Breast epithelium (tissue), 3 donors: Measurements from ENCODE around the gene RNPS1.

Experiments
- CTCF ChIP-seq, 3 donors: fragments of 450-650 bp; IDR thresholded peaks; one replicate each; pipeline ENCODE4 v1.5.1; 2016 to 2017; ENCODE audit warnings: antibody characterized with exemption in 3 of 3, mild to moderate bottlenecking in 3 of 3, moderate library complexity in 3 of 3
- POLR2A ChIP-seq: fragments of 450-650 bp; IDR thresholded peaks from one replicate; pipeline ENCODE4 v1.6.1; 2016; ENCODE audit warnings: antibody characterized with exemption, mild to moderate bottlenecking, moderate library complexity
- POLR2AphosphoS5 ChIP-seq, 3 donors: sonication (generic); formaldehyde crosslinking; IDR thresholded peaks; one replicate each; pipeline ENCODE4 v1.6.1; 2017; ENCODE audit warnings: antibody characterized with exemption in 3 of 3

- TF ChIP-seq CTCF (IDR thresholded peaks at IDR 0.05) (no peak), POLR2A (no peak), POLR2AphosphoS5 (IDR thresholded peaks at IDR 0.05) (no peak)
Observed at GRCh38 chr16:2231016-2231931, 36.7 kb downstream of the RNPS1 start.
